GM23338 (cell line): ENCODE data around the gene CNBD2. TPM values are rescaled to one million over a fixed set of nuclear protein-coding genes. Genes with fewer than 3 reads are reported as not detected.
"Not testable (repeated sequence)": the region's sequence is repeated elsewhere in the genome, so short reads cannot be mapped to it uniquely, and the experiment has no call there.

Source experiments
- ATAC-seq: fragments of 200-7000 bp; cut with Tn5 transposase; 3 replicates; pipeline ENCODE4 v1.9.1; 2020
- DNase-seq: peaks from one replicate; pipeline ENCODE4 v3.0.0-alpha.2; 2015; ENCODE audit warnings: low spot score
- H2AFZ ChIP-seq: fragments of 200-600 bp; sonication (generic); 2 replicates; pipeline ENCODE4 v1.8.0; 2016; ENCODE audit warnings: antibody characterized with exemption, mild to moderate bottlenecking, moderate library complexity
- H3F3A ChIP-seq: fragments of 200-600 bp; sonication (generic); replicated peaks from 2 replicates; pipeline ENCODE4 v1.8.0; 2017; ENCODE audit warnings: antibody characterized with exemption, mixed run types, low read depth
- H3K27ac ChIP-seq: fragments of 200-600 bp; sonication (generic); 2 replicates; pipeline ENCODE4 v1.6.1; 2016; ENCODE audit warnings: low read depth
- H3K27me3 ChIP-seq: fragments of 200-600 bp; sonication (generic); 2 replicates; pipeline ENCODE4 v1.8.0; 2016; ENCODE audit warnings: mild to moderate bottlenecking, mixed run types, moderate library complexity; ENCODE audit not compliant: insufficient read depth
- H3K36me3 ChIP-seq: fragments of 200-600 bp; sonication (generic); 2 replicates; pipeline ENCODE4 v1.8.0; 2016; ENCODE audit warnings: mild to moderate bottlenecking; ENCODE audit not compliant: insufficient read depth
- H3K4me1 ChIP-seq: fragments of 200-600 bp; sonication (generic); 2 replicates; pipeline ENCODE4 v1.8.0; 2016; ENCODE audit warnings: mild to moderate bottlenecking, moderate library complexity; ENCODE audit not compliant: insufficient read depth
- H3K4me2 ChIP-seq: fragments of 200-600 bp; sonication (generic); 2 replicates; pipeline ENCODE4 v1.7.1; 2017; ENCODE audit warnings: mixed run types
- H3K4me3 ChIP-seq: fragments of 200-600 bp; sonication (generic); 2 replicates; pipeline ENCODE4 v1.6.1; 2016; ENCODE audit warnings: mixed run types
- H3K79me2 ChIP-seq: fragments of 200-600 bp; sonication (generic); replicated peaks from 2 replicates; pipeline ENCODE4 v1.8.0; 2017; ENCODE audit warnings: mild to moderate bottlenecking; ENCODE audit not compliant: insufficient read depth
- H3K9me2 ChIP-seq: fragments of 200-600 bp; sonication (generic); 2 replicates; pipeline ENCODE4 v1.8.0; 2017; ENCODE audit not compliant: insufficient read depth
- H4K20me1 ChIP-seq: fragments of 200-600 bp; sonication (generic); replicated peaks from 2 replicates; pipeline ENCODE4 v1.8.0; 2017; ENCODE audit warnings: mild to moderate bottlenecking; ENCODE audit not compliant: insufficient read depth
- H3K27ac Mint-ChIP-seq: 2 replicates; pipeline ENCODE4 v1.8.0; 2020; ENCODE audit warnings: inconsistent platforms, mild to moderate bottlenecking, moderate library complexity, mixed read lengths
- H3K27me3 Mint-ChIP-seq: 3 replicates; pipeline ENCODE4 v1.8.0; 2022; ENCODE audit warnings: low read depth, mild to moderate bottlenecking, moderate library complexity, mixed read lengths, inconsistent platforms; ENCODE audit not compliant: insufficient read depth, poor library complexity
- H3K36me3 Mint-ChIP-seq: 3 replicates; pipeline ENCODE4 v1.8.0; 2021; ENCODE audit warnings: low read depth, mild to moderate bottlenecking, inconsistent platforms, moderate library complexity, mixed read lengths
- H3K4me1 Mint-ChIP-seq: 3 replicates; pipeline ENCODE4 v1.8.0; 2020; ENCODE audit warnings: mild to moderate bottlenecking, inconsistent platforms, mixed read lengths
- H3K4me3 Mint-ChIP-seq: 3 replicates; pipeline ENCODE4 v1.8.0; 2021; ENCODE audit warnings: moderate library complexity, mild to moderate bottlenecking, inconsistent platforms, mixed read lengths
- H3K9me3 Mint-ChIP-seq: 3 replicates; pipeline ENCODE4 v1.8.0; 2020; ENCODE audit warnings: moderate library complexity, mild to moderate bottlenecking, inconsistent platforms, mixed read lengths
- CREB1 ChIP-seq: fragments of 250-450 bp; sonication (Bioruptor Pico); IDR thresholded peaks from 2 replicates; pipeline ENCODE4 v1.5.0; 2020; ENCODE audit warnings: low read depth, mild to moderate bottlenecking, moderate library complexity
- EZH2 ChIP-seq: fragments of 200-600 bp; sonication (generic); IDR thresholded peaks from one replicate; pipeline ENCODE4 v1.8.0; 2017; ENCODE audit warnings: antibody characterized with exemption, mild to moderate bottlenecking, low read depth; ENCODE audit not compliant: unreplicated experiment
- NANOG ChIP-seq: IDR thresholded peaks from 2 replicates; pipeline ENCODE4 v1.6.1; 2016; ENCODE audit warnings: antibody characterized with exemption, borderline replicate concordance
- POLR2AphosphoS5 ChIP-seq: IDR thresholded peaks from 2 replicates; pipeline ENCODE4 v1.6.1; 2016; ENCODE audit warnings: antibody characterized with exemption, low read depth
- ZNF114 ChIP-seq: fragments of 250-450 bp; sonication (Bioruptor Pico); IDR thresholded peaks from 2 replicates; pipeline ENCODE4 v1.5.0; 2020; ENCODE audit warnings: mild to moderate bottlenecking, moderate library complexity
- ZNF462 ChIP-seq: fragments of 250-450 bp; sonication (Bioruptor Pico); IDR thresholded peaks from 2 replicates; pipeline ENCODE4 v1.5.0; 2020; ENCODE audit warnings: mild to moderate bottlenecking, moderate library complexity
- polyA plus RNA-seq: library from polyadenylated mRNA; unstranded; fragments of >200 nt; fragmentation: Nextera tagmentation; extraction: Ambion mirVana; gene quantifications from 2 replicates; pipeline ENCODE4 v1.2.1, GENCODE V29; 2016
- total RNA-seq: library from RNA; depleted of rRNA; stranded (reverse); fragments of >200 nt; shearing (Covaris generic); gene quantifications from 2 replicates; pipeline ENCODE4 v1.2.3, GENCODE V29; 2014

CNBD2 gene
- total and polyA plus RNA-seq, 2 experiments from 2014 or later = 2.7 TPM; not detected in 1

GRCh38 chr20:36045373-36045714 is 77.0 kb downstream of the CNBD2 start:
- Mint-ChIP-seq H3K4me3 (no peak overlapping the region; the same call in 2 of the 3 replicates), H3K27ac (no peak overlapping the region), H3K9me3 (no peaks in the 10 kb centered on the region), H3K36me3 (peaks cover 36% of the 10 kb centered on the region), H3K4me1 (peaks cover 17% of the 10 kb centered on the region), H3K27me3 (peaks cover 3% of the 10 kb centered on the region)
- 0 out of 2 replicates have a peak, but pooled peaks cover 5% of the 10 kb centered on the region for H3F3A ChIP-seq
- H2AFZ ChIP-seq = no peak overlapping the region
- H3K4me2 ChIP-seq = no peak overlapping the region
- ATAC-seq = peak; percentile 40
- peaks cover 21% of the 10 kb centered on the region; the same call in 1 of the 2 replicates for H3K4me1 ChIP-seq
- no peak overlapping the region for H3K4me3 ChIP-seq
- TF ChIP-seq CREB1 = no peak
- no peak for TF ChIP-seq ZNF114 (CRISPR knock-in tag)
- no peak for TF ChIP-seq NANOG
- TF ChIP-seq ZNF462 (CRISPR knock-in tag) = no peak
- no peak for TF ChIP-seq POLR2AphosphoS5
- TF ChIP-seq EZH2 = no peak
- peaks cover 5% of the 10 kb centered on the region; the same call in 1 of the 2 replicates for H3K36me3 ChIP-seq
- peaks cover 57% of the 10 kb centered on the region for H3K79me2 ChIP-seq
- H4K20me1 ChIP-seq = peaks cover 62% of the 10 kb centered on the region
- DNase-seq = no peak
- no peaks in the 10 kb centered on the region for H3K27me3 ChIP-seq
- H3K9me2 ChIP-seq = no peaks in the 10 kb centered on the region; the same call in 1 of the 2 replicates
- no peak overlapping the region for H3K27ac ChIP-seq

DNA sequence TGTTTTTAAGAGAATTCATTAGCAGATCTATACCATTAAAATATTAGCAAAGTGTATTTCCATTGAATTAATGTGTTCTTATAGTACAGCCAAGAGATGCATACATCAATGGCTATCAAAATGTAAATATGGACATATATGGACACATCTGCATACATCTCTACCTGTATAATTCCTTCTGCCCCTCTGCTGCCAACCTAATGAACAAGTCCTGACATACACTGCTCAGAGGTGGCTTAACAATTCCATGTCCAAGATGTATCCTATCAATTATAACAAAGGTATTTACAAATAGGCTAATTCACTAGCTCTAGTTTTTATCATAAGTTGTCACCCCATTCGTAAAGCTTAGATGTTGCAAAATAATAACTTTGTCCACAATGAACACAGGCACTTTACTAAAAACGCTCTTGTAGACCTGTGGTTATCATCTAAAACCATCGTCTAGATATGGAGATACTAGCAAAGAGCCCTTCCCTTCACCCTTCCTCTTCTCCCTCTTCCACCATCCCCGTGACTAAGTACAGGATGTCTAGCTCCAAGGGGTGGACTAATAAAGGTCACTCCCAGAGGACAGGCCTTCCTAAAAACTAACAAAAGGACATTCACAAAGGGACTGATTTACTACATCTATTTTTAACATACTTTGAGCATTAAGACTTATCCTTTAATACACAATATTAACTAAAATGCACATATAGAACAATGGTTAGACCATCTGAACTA is 77.8 kb downstream of the CNBD2 start:
- H3F3A ChIP-seq, H3K36me3 ChIP-seq, H3K27me3 ChIP-seq, DNase-seq, H3K27ac Mint-ChIP-seq, H3K4me2 ChIP-seq, H3K4me3 ChIP-seq, ATAC-seq, H3K27me3 Mint-ChIP-seq, H3K9me2 ChIP-seq, H2AFZ ChIP-seq, H3K9me3 Mint-ChIP-seq, H3K27ac ChIP-seq: not testable (repeated sequence)
- peaks cover 21% of the 10 kb centered on the region for H3K4me1 Mint-ChIP-seq
- H3K4me1 ChIP-seq = peaks cover 23% of the 10 kb centered on the region
- 0 out of 3 replicates have a peak overlapping the region, but pooled peaks have one; percentile 7 for H3K4me3 Mint-ChIP-seq
- peaks cover 61% of the 10 kb centered on the region for H4K20me1 ChIP-seq
- H3K79me2 ChIP-seq = peaks cover 60% of the 10 kb centered on the region
- H3K36me3 Mint-ChIP-seq = peaks cover 36% of the 10 kb centered on the region

- H3K27me3 Mint-ChIP-seq = peaks cover 13% of the 10 kb centered on the region
- H3K9me3 Mint-ChIP-seq, H3K9me2 ChIP-seq, ATAC-seq, H3K27me3 ChIP-seq, H2AFZ ChIP-seq, H3K36me3 ChIP-seq, H3K27ac ChIP-seq, DNase-seq: not testable (repeated sequence)
- peaks cover 60% of the 10 kb centered on the region for H3K79me2 ChIP-seq
- peak overlapping the region; percentile 94 for H3K4me3 ChIP-seq
- peak overlapping the region; percentile 93 for H3K4me3 Mint-ChIP-seq
- H3K4me1 Mint-ChIP-seq = peaks cover 29% of the 10 kb centered on the region
- H4K20me1 ChIP-seq = peaks cover 41% of the 10 kb centered on the region
- H3K27ac Mint-ChIP-seq = peak overlapping the region; percentile 77
- H3K4me1 ChIP-seq = peaks cover 33% of the 10 kb centered on the region
- peaks cover 36% of the 10 kb centered on the region for H3K36me3 Mint-ChIP-seq
- H3F3A ChIP-seq = peaks cover 14% of the 10 kb centered on the region; the same call in 1 of the 2 replicates
- H3K4me2 ChIP-seq = peak overlapping the region; percentile 87
Observed at GRCh38 chr20:36049408-36049807, 81.0 kb downstream of the CNBD2 start.
